ENCODE measurements around the gene BTRC. TPM values are rescaled to one million over a fixed set of nuclear protein-coding genes. Genes with fewer than 3 reads are reported as not detected.
"Not testable (repeated sequence)": the region's sequence is repeated elsewhere in the genome, so short reads cannot be mapped to it uniquely, and the experiment has no call there.

Gene BTRC
- polyA plus RNA-seq, 6 donors from 2014 or later, result 6.0 to 13.4 (median 8.3) TPM

DNA sequence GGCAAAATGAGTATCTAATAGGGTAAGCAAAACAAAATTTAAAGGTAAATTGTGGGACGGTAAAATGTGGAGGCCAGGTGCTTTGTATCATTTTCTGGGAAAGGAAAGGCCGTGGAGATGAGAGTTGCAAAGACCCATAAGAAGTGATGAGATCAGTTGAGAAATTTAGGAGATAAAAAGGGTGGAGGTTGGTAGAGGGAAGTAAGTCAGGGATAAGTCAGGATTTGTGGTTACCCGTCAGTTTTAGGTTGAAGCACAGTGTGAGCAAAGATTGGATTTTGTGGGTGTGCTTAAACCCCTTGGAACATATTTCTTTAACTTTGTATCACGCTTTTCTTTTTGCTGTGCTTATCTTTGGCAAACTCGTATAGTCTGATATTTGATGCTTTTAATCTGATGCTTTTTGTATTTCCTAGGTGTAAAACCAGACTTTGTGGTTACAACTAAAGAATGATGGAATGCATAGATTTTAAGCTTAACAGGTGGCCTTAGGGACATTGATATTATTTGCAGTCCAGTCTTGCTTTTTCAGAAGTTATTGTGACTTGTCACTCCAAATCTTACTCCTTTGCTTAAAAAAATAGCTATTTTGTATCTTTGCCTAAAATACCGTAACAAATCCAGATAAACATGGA, 1.2 kb downstream of the BTRC start:
- H3K4me3 Mint-ChIP-seq, result peak overlapping the region; percentile 93 to 99 (median 98)
- H3K27ac Mint-ChIP-seq, result peak overlapping the region in 2 of 6 donors; percentile 91 to 95
- H3K9me3 Mint-ChIP-seq, result no peaks in the 10 kb centered on the region
- no peaks in the 10 kb centered on the region for H3K36me3 Mint-ChIP-seq
- no peak for ATAC-seq (ENCODE audit: low read depth in 2 of 2)
- H3K4me1 Mint-ChIP-seq, result peaks cover 18 to 32% (median 32%) of the 10 kb centered on the region in 3 donors
- DNase-seq, result no peak
- H3K27me3 Mint-ChIP-seq, result peaks cover 12 to 17% (median 15%) of the 10 kb centered on the region in 3 donors

DNA sequence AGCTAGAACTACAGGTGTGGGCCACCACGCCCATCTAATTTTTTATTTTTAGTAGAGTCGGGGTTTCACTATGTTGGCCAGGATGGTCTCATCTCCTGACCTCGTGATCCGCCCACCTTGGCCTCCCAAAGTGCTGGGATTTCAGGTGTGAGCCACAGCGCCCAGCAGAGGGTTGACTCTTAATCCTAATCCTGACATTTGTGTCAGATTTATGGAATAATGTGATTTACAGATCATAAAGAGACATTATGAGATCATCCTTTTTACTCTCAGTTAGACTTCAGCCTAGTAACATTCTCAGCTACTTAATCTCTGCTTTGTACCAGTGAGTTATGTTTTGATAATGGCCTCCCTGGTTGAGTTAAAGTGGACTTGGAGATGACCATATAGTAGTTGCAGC, 2.2 kb downstream of the BTRC start:
- no peaks in the 10 kb centered on the region for H3K36me3 Mint-ChIP-seq
- H3K4me1 Mint-ChIP-seq, result peaks cover 18 to 35% (median 34%) of the 10 kb centered on the region in 3 donors
- no peaks in the 10 kb centered on the region for H3K9me3 Mint-ChIP-seq
- no peak for DNase-seq
- peaks cover 6 to 8% (median 7%) of the 10 kb centered on the region in 3 donors for H3K27me3 Mint-ChIP-seq
- H3K27ac Mint-ChIP-seq, result peak overlapping the region in 1 of 6 donors; percentile 14
- ATAC-seq (ENCODE audit: low read depth in 2 of 2), result no peak
- peak overlapping the region in 2 of 8 donors; percentile 41 to 97 for H3K4me3 Mint-ChIP-seq

DNA sequence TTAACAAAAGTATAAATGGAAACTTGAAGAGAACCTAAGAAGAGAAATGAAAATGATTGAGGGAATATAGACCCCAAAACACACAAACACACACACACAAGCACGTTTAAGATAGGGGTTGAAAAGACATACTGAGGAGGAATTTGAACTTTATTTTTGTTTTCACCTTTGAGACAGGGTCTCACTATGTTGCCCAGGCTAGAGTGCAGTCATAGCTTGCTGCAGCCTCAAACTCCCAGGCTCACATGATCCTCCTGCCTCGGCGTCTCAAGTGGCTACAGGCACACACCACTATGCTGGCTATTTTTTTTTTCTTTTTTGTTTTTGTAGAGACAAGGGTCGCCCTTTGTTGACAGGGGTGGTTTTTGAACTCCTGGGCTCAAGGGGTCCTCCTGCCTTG, 4.0 kb downstream of the BTRC start:
- no peak for ATAC-seq (ENCODE audit: low read depth in 2 of 2)
- H3K27me3 Mint-ChIP-seq, result no peaks in the 10 kb centered on the region
- H3K4me1 Mint-ChIP-seq, result peaks cover 18 to 42% (median 38%) of the 10 kb centered on the region in 3 donors
- H3K27ac Mint-ChIP-seq, result no peak overlapping the region
- no peak overlapping the region for H3K4me3 Mint-ChIP-seq
- DNase-seq, result no peak
- H3K9me3 Mint-ChIP-seq, result no peaks in the 10 kb centered on the region
- H3K36me3 Mint-ChIP-seq, result no peaks in the 10 kb centered on the region

DNA sequence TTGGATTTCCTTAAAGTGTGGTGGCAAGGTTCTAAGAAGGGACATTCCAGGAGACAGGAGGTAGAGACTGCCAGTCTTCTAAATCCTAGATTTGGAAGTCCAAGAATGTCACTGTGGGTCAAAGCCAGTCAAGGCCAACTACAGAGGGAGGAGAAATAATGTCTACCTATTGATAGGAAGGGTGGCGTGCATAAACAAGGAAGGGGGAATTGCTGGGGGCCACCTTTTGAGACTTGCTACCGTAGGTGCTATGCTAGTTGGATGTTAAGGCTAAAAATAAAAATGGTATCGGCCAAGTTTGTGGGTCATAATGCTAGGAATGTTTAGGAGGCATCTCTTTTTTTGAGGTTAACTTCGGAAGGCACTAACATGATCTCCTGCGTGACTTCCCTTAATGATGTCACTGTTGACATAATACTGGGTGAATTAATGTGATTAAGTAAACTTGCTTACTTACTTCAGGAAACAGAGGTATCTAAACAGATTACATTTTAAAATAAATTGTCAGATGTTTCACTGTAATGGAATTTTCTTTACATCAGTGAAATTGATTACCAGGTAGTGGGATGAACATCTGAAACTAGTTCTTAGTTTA, 4.8 kb downstream of the BTRC start:
- Mint-ChIP-seq H3K36me3 (no peaks in the 10 kb centered on the region), H3K9me3 (no peaks in the 10 kb centered on the region), H3K4me3 (no peak overlapping the region), H3K27ac (peak overlapping the region in 1 of 6 donors; percentile 85), H3K4me1 (peaks cover 21 to 45% (median 35%) of the 10 kb centered on the region in 3 donors), H3K27me3 (no peaks in the 10 kb centered on the region)
- ATAC-seq (ENCODE audit: low read depth in 2 of 2) (no peak), DNase-seq (no peak)

DNA sequence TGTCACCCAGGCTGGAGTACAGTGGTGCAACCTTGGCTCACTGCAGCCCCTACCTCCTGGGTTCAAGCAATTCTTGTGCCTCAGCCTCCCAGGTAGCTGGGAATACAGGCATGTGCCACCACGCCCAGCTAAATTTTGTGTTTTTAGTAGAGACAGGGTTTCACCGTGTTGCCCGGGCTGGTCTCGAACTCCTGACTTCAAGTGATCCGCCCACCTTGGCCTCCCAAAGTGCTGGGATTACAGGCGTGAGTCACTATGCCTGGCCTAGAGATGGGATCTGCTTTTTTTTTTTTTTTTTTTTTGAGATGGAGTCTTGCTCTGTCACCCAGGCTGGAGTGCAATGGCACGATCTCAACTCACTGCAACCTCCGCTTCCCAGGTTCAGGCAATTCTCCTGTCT, 6.1 kb downstream of the BTRC start:
- not testable (repeated sequence) for ATAC-seq (ENCODE audit: low read depth in 2 of 2)
- H3K4me1 Mint-ChIP-seq, result peaks cover 17 to 33% (median 24%) of the 10 kb centered on the region in 3 donors

DNA sequence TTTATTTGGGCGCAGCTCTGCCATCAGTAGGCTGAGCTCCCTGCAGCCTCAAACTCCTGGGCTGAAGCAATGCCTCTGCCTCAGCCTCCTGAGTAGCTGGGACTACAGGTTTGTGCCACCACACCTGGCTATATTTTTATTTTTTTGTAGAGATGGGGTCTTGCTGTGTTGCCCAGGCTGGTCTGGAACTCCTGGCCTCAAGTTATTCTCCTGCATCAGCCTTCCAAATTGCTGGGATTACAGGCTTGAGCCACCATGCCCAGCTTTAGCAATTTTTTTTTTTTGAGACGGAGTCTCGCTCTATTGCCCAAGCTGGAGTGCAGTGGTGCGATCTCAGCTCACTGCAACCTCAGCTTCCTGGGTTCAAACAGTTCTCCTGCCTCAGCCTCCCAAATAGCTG, 6.9 kb downstream of the BTRC start:
- not testable (repeated sequence) for H3K36me3 Mint-ChIP-seq; H3K27me3 Mint-ChIP-seq; DNase-seq; H3K9me3 Mint-ChIP-seq; H3K4me3 Mint-ChIP-seq; H3K27ac Mint-ChIP-seq; ATAC-seq (ENCODE audit: low read depth in 2 of 2)
- H3K4me1 Mint-ChIP-seq, result peaks cover 15 to 30% (median 22%) of the 10 kb centered on the region in 3 donors

More for the DNA sequence above, 6.1 kb downstream of the BTRC start:
- not testable (repeated sequence) for H3K36me3 Mint-ChIP-seq, H3K27ac Mint-ChIP-seq, H3K9me3 Mint-ChIP-seq, H3K4me3 Mint-ChIP-seq, H3K27me3 Mint-ChIP-seq, DNase-seq

DNA sequence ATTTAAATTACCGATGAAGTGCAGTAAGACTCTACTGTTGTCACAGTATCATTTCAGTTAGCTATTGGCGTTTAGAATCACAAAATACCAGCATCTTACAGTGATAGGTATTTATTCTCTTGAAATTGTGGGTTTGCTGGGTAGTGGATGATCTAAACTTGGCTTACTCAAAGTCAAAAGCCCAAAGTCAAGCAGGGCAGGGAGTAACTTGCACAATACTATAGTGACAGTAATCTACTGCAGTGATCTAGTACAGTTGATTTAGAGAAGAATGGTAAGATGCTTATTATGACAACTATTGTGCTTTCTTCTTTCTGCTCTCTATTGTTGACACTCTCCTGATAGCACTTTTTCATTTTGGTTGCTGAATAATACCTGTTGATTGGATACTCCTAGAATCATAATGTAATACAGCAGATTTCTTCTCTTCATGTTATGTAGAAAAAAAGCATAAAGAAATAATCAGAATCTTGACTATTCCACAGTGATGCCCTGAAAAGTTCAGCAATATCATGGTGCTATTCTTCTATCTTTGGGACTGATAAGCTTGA, 10.0 kb downstream of the BTRC start:
- peaks cover 11 to 25% (median 12%) of the 10 kb centered on the region in 3 donors for H3K4me1 Mint-ChIP-seq
- no peak for DNase-seq
- no peak for ATAC-seq (ENCODE audit: low read depth in 2 of 2)
- H3K27me3 Mint-ChIP-seq, result no peaks in the 10 kb centered on the region
- H3K9me3 Mint-ChIP-seq, result no peaks in the 10 kb centered on the region
- H3K27ac Mint-ChIP-seq, result peak overlapping the region in 1 of 6 donors; percentile 9
- H3K36me3 Mint-ChIP-seq, result no peaks in the 10 kb centered on the region
- no peak overlapping the region for H3K4me3 Mint-ChIP-seq

DNA sequence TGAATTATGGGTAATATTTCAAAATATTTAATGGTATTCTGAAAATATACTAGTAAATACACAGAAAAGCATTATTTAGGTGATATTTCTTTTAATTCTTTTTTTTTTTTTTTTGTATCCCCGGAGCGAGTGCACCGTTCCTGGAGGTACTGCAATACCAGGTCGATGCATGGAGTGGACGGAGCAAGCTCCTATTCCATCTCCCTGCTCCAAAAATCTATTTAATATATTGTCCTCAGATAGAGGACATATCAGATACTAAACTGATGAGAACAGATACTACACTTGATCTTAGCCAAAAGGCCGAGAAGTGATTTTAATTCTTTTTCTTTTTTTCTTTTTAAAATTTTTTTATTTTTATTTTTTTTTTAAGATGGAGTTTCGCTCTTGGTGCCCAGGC, 10.8 kb downstream of the BTRC start:
- Mint-ChIP-seq H3K9me3 (no peaks in the 10 kb centered on the region), H3K27me3 (no peaks in the 10 kb centered on the region), H3K36me3 (peaks cover 0 to 3% of the 10 kb centered on the region in 2 donors), H3K4me3 (no peak overlapping the region), H3K27ac (no peak overlapping the region), H3K4me1 (peaks cover 11 to 31% (median 17%) of the 10 kb centered on the region in 3 donors)
- ATAC-seq (ENCODE audit: low read depth in 2 of 2) (no peak), DNase-seq (no peak)

DNA sequence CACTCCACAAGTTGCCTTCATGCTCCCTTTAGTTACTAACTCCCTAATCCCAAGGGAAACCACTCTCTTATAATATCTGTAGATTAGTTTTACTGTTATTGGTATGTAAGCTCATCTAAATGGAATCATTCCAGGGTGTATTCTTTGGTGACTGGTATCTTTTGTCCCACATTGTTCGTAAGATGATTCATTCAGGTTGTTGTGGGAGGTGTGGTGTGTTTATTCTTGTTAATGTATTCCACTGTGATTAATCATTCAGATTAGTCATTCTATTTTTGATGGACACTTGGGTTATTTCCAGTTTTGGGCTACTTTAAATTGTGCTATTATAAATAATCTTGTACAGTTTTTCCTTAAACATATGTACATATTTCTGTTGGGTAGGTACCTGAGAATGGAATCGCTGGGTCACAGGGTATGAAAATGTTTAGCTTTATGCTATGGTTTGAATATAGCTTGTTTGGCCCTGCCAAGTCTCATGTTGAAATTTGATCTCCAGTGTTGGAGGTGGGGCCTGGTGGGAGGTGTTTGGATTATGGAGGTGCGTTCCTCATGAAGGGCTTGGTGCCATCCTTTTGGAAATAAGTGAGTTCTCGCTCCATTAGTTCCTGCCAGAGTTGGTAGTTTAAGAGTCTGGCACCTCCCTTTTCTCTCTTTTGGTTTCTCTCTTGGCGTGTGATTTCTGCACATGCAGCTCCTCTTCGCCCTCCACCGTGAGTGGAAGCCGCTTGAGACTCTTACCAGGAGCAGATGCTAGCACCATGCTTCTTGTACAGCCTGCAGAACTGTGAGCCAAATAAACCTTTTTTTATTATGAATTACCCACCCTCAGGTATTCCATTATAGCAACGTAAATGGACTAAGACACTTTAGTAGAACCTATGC, 13.8 kb downstream of the BTRC start:
- Mint-ChIP-seq H3K4me3 (no peak overlapping the region), H3K27ac (peak overlapping the region in 1 of 6 donors; percentile 20), H3K9me3 (no peaks in the 10 kb centered on the region), H3K4me1 (peaks cover 5 to 34% (median 21%) of the 10 kb centered on the region in 3 donors), H3K27me3 (no peaks in the 10 kb centered on the region), H3K36me3 (peaks cover 0 to 9% of the 10 kb centered on the region in 2 donors)
- ATAC-seq (ENCODE audit: low read depth in 2 of 2), result no peak
- DNase-seq, result no peak

DNA sequence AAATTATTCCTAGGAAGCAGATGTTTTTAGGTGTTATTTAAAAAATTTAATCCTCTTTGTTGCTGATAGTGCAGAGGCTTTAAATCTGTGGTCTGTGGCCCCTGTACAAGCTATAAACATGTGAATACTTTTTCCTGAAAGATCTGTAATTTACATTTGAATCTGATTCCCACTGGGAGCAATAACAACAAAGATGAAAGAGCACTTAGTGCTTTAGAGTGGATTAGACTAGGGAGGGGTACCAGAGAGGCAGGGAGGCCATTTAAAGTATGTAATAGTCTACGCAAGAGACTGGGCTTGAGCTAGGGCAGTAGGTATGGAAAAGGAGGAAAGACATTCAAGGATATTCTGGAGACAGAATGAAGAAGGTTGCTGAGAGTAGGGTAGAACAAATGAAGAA, 19.1 kb downstream of the BTRC start:
- ATAC-seq (ENCODE audit: low read depth in 2 of 2) (no peak), DNase-seq (no peak)
- no peak overlapping the region for H3K4me3 Mint-ChIP-seq
- H3K27me3 Mint-ChIP-seq, result no peaks in the 10 kb centered on the region
- peaks cover 0 to 3% (median 0%) of the 10 kb centered on the region in 7 donors for H3K9me3 Mint-ChIP-seq
- peak overlapping the region in 1 of 6 donors; percentile 62 for H3K27ac Mint-ChIP-seq
- H3K36me3 Mint-ChIP-seq, result peaks cover 4 to 17% of the 10 kb centered on the region in 2 donors
- H3K4me1 Mint-ChIP-seq, result peaks cover 18 to 52% (median 33%) of the 10 kb centered on the region in 3 donors

DNA sequence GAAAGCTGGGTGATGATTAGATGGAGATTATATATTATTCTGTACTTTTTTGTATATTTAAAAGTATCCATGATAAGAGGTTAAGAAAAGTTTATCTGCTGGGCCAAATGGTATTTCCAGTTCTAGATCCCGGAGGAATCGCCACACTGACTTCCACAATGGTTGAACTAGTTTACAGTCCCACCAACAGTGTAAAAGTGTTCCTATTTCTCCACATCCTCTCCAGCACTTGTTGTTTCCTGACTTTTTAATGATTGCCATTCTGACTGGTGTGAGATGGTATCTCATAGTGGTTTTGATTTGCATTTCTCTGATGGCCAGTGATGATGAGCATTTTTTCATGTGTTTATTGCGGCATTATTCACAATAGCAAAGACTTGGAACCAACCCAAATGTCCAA, 20.0 kb downstream of the BTRC start:
- peaks cover 4 to 17% of the 10 kb centered on the region in 2 donors for H3K36me3 Mint-ChIP-seq
- H3K9me3 Mint-ChIP-seq, DNase-seq: not testable (repeated sequence)

DNA sequence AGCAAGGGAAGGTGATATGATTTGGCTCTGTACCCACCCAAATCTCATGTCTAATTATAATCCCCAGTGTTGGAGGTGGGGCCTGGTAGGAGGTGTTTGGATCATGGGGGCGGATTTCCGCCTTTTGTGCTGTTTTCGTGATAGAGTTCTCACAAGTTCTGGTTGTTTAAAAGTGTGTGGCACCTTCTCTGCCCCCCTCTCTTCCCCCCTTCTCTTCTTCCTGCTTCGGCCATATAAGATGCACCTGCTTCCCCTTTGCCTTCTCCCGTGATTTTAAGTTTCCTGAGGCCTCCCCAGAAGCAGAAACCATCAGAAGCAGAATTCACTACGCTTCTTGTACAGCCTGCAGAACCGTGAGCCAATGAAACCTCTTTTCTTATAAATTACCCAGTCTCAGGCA, 21.1 kb downstream of the BTRC start:
- peaks cover 17 to 43% (median 23%) of the 10 kb centered on the region in 3 donors for H3K4me1 Mint-ChIP-seq
- no peak for DNase-seq
- peak overlapping the region in 5 of 6 donors; percentile 15 to 87 (median 36) for H3K27ac Mint-ChIP-seq
- H3K4me3 Mint-ChIP-seq, result peak overlapping the region in 3 of 8 donors; percentile 33 to 69 (median 46)
- peak; percentile 55 to 72 for ATAC-seq (ENCODE audit: low read depth in 2 of 2)
- H3K9me3 Mint-ChIP-seq, result peaks cover 0 to 3% (median 0%) of the 10 kb centered on the region in 7 donors
- H3K27me3 Mint-ChIP-seq, result no peaks in the 10 kb centered on the region
- H3K36me3 Mint-ChIP-seq, result peaks cover 4 to 10% of the 10 kb centered on the region in 2 donors

More for the DNA sequence above, 20.0 kb downstream of the BTRC start:
- not testable (repeated sequence) for H3K4me3 Mint-ChIP-seq; H3K27me3 Mint-ChIP-seq; ATAC-seq (ENCODE audit: low read depth in 2 of 2); H3K27ac Mint-ChIP-seq
- H3K4me1 Mint-ChIP-seq, result peaks cover 17 to 52% (median 33%) of the 10 kb centered on the region in 3 donors
